ENCODE results near the gene FAM131B. TPM values are rescaled to one million over a fixed set of nuclear protein-coding genes. Genes with fewer than 3 reads are reported as not detected.
A peak's percentile ranks its signal among the peaks of the same experiment; 100 is the strongest.

The FAM131B gene
- total and polyA plus RNA-seq, 2 of the 13 experiments (the other 11 are each of a cell fraction or from before 2014, with no cell fraction given), result 0.07 TPM; not detected in 1

- H3K27ac ChIP-seq (ENCODE audit: extremely low read length, insufficient read depth, low read length), result no peak overlapping the region
- peak overlapping the region; percentile 99 for H3K4me2 ChIP-seq (ENCODE audit: low read depth, low read length)
- H2AFZ ChIP-seq (ENCODE audit: low read length), result no peak overlapping the region
- no peaks in the 10 kb centered on the region for H3K79me2 ChIP-seq (ENCODE audit: insufficient read depth, low read length)
- no peak for DNase-seq (ENCODE audit: low spot score)
- peak overlapping the region; percentile 42 to 71 (median 51); a peak in 4 of 6 replicates for H3K4me3 ChIP-seq (replicated peaks in 1 of 3; ENCODE audit: insufficient read depth in 1 of 3, low read depth in 2 of 3, low read length in 3 of 3)
- ChIA-PET CTCF (ENCODE audit: low intra/inter-chr PET ratio, low total read pairs) (no interaction called here), POLR2A (interaction anchor here (1.2 to 2.6 kb wide), 4 partner anchors 12 to 28 kb away, joined by 4 to 24 read pairs (median 8); no protein-coding TSS in a partner anchor)
- no TSS peak for BruUV-seq (replicated peaks)
- no peak overlapping the region for H3K9ac ChIP-seq (ENCODE audit: insufficient read depth, low read depth, low read length)
- no peaks in the 10 kb centered on the region for H4K20me1 ChIP-seq (ENCODE audit: insufficient read depth, low read length)
- H3K9me3 ChIP-seq (ENCODE audit: low read length), result no peaks in the 10 kb centered on the region
- 0% methylated on average over 1 of the region's 20 CpGs for WGBS (ENCODE audit: low lambda C conversion rate)
- in situ Hi-C loops (cut with HindIII; ENCODE audit: extremely low pct_ligation_motif_present, low pct_unique_long_range_greater_than_20kb) (no loop called here), intact Hi-C loops (cut with micrococcal nuclease; ENCODE audit: unreplicated experiment) (loop anchor here (1.0 to 2.0 kb wide), 2 partner anchors 15 to 27 kb away; partner anchors contain the start of gene ZYX)
- H3K36me3 ChIP-seq (replicated peaks in 1 of 2; ENCODE audit: control insufficient read depth in 1 of 2, insufficient read depth in 2 of 2, low read length in 2 of 2), result no peaks in the 10 kb centered on the region
- peaks cover 0 to 6% of the 10 kb centered on the region in 2 experiments; a peak in 2 of 5 replicates for H3K27me3 ChIP-seq (ENCODE audit: control insufficient read depth in 1 of 2, insufficient read depth in 2 of 2, low read length in 2 of 2)
- ATAC-seq, result peak; percentile 86
- peaks cover 34% of the 10 kb centered on the region for H3K4me1 ChIP-seq (ENCODE audit: insufficient read depth, low read length)
- FAIRE-seq, result no peak
- TF ChIP-seq GATAD2A (CRISPR knock-in tag; IDR thresholded peaks at IDR 0.05), result no peak
- no peak for TF ChIP-seq PRPF4 (IDR thresholded peaks at IDR 0.05; ENCODE audit: low read depth, low read length, poor library complexity, severe bottlenecking)
- TF ChIP-seq, protein P1, sequence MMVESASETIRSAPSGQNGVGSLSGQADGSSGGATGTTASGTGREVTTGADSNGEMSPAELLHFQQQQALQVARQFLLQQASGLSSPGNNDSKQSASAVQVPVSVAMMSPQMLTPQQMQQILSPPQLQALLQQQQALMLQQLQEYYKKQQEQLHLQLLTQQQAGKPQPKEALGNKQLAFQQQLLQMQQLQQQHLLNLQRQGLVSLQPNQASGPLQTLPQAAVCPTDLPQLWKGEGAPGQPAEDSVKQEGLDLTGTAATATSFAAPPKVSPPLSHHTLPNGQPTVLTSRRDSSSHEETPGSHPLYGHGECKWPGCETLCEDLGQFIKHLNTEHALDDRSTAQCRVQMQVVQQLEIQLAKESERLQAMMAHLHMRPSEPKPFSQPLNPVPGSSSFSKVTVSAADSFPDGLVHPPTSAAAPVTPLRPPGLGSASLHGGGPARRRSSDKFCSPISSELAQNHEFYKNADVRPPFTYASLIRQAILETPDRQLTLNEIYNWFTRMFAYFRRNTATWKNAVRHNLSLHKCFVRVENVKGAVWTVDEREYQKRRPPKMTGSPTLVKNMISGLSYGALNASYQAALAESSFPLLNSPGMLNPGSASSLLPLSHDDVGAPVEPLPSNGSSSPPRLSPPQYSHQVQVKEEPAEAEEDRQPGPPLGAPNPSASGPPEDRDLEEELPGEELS (CRISPR knock-in tag; IDR thresholded peaks at IDR 0.05), result 0 out of 2 replicates have a peak, but pooled peaks have one; percentile 9
- TF ChIP-seq, protein P2, sequence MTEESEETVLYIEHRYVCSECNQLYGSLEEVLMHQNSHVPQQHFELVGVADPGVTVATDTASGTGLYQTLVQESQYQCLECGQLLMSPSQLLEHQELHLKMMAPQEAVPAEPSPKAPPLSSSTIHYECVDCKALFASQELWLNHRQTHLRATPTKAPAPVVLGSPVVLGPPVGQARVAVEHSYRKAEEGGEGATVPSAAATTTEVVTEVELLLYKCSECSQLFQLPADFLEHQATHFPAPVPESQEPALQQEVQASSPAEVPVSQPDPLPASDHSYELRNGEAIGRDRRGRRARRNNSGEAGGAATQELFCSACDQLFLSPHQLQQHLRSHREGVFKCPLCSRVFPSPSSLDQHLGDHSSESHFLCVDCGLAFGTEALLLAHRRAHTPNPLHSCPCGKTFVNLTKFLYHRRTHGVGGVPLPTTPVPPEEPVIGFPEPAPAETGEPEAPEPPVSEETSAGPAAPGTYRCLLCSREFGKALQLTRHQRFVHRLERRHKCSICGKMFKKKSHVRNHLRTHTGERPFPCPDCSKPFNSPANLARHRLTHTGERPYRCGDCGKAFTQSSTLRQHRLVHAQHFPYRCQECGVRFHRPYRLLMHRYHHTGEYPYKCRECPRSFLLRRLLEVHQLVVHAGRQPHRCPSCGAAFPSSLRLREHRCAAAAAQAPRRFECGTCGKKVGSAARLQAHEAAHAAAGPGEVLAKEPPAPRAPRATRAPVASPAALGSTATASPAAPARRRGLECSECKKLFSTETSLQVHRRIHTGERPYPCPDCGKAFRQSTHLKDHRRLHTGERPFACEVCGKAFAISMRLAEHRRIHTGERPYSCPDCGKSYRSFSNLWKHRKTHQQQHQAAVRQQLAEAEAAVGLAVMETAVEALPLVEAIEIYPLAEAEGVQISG (CRISPR knock-in tag; IDR thresholded peaks at IDR 0.05), result 0 out of 2 replicates have a peak, but pooled peaks have one; percentile 8
- TF ChIP-seq ZNF274 (CRISPR knock-in tag; IDR thresholded peaks at IDR 0.05), result 0 out of 2 replicates have a peak, but pooled peaks have one; percentile 21
- peak; percentile 38; the same call in 1 of the 2 replicates for TF ChIP-seq TBX2 (CRISPR knock-in tag; IDR thresholded peaks at IDR 0.05; ENCODE audit: borderline replicate concordance)
- peak; percentile 46; the same call in 1 of the 2 replicates for TF ChIP-seq ZFY (CRISPR knock-in tag; IDR thresholded peaks at IDR 0.05)
- peak; percentile 60 for TF ChIP-seq HNF4A (CRISPR knock-in tag; IDR thresholded peaks at IDR 0.05)
- no peak for TF ChIP-seq MAF1 (CRISPR knock-in tag; IDR thresholded peaks at IDR 0.05; ENCODE audit: borderline replicate concordance)
- peak; percentile 87 for TF ChIP-seq ZSCAN25 (CRISPR knock-in tag; IDR thresholded peaks at IDR 0.05)
- TF ChIP-seq ZNF121 (CRISPR knock-in tag; IDR thresholded peaks at IDR 0.05), result peak; percentile 71
- no peak for TF ChIP-seq NONO (IDR thresholded peaks at IDR 0.05)
- TF ChIP-seq NONO (CRISPR knock-in tag; conservative IDR thresholded peaks at IDR 0.05), result 0 out of 2 replicates have a peak, but pooled peaks have one; percentile 30
- peak; percentile 65 for TF ChIP-seq ZNF687 (CRISPR knock-in tag; IDR thresholded peaks at IDR 0.05)
- TF ChIP-seq NFIB (CRISPR knock-in tag; IDR thresholded peaks at IDR 0.05; ENCODE audit: borderline replicate concordance), result no peak
- no peak for TF ChIP-seq SRSF1 (optimal IDR thresholded peaks at IDR 0.05; ENCODE audit: low read depth, low read length)
Observed at GRCh38 chr7:143408252-143408685, 45.8 kb upstream of the FAM131B start.

Data from HepG2 (cell line).